GM18520 (cell line): Measurements from ENCODE around the gene LDLRAD4.
"Not testable (repeated sequence)": the region's sequence is repeated elsewhere in the genome, so short reads cannot be mapped to it uniquely, and the experiment has no call there.

Experiments
- ATAC-seq: cut with Tn5 transposase; IDR thresholded peaks from one replicate; pipeline ENCODE4 v1.9.1; 2021; ENCODE audit not compliant: unreplicated experiment

Gene LDLRAD4

GRCh38 chr18:13684546-13684945, 466.0 kb downstream of the LDLRAD4 start:
- ATAC-seq, result no peak

DNA sequence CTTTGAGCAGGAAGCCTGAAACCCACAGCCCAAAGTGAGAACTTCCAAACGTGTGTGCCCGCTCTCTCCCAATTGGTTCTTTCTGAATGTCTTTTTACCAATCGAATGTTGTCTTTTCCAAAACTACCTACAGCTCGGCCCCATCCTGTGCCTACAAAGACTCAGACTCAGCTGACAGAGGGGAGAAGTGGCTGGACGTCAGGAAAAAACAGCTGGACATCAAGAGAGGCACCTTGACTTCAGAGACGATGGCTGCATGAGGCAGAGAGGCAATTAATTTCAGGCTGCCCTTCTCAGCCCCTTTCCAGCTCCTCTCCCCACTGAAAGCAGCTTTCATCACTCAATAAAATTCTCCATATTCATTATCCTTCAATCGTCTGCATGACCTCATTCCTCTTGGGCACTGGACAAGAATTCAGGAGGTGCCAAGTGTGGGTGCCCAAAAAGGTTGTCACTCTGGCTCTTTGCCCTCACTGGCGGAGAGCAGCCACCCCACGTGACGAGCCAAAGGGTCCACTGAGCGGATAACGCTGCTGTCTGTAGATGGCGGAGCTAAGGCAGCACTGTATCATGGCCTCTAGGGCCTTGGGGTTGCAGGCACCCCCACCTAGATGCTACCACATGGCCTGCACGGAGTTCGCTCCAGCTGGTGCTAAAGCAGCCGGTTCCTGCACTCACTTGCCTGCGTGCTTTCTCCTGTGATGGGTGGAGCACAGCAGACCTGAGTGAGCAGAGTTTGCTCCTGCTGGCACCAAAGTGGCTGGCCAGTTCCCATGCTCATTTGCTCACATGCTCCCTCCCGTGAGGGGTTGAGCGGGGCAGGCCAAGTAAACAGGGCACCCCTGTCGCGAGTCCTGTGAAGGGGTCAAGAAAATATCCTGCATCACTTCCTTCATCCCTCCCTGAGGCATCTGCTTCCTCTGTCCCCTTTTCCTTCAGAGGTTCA, 469.9 kb downstream of the LDLRAD4 start:
- no peak for ATAC-seq

- not testable (repeated sequence) for ATAC-seq
Observed at GRCh38 chr18:13690060-13690459, 471.5 kb downstream of the LDLRAD4 start.

GRCh38 chr18:13695337-13695736, 476.8 kb downstream of the LDLRAD4 start:
- ATAC-seq, result not testable (repeated sequence)

DNA sequence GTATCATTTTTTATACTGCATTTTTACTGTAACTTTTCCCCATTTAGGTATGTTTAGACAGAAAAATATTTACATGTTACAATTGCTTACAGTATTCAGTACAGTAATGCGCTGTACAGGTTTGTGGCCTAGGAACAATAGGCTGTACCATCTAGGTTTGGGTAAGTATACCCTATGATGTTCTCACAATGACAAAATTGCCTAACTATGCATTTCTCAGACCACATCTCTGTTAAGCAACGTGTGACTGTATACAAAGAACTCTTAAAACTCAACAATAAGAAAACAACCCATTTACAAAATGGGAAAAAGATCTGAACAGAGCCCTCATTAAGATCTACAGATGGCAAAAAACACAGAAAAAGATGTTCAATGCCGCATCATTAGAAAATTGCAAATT, 478.4 kb downstream of the LDLRAD4 start:
- no peak for ATAC-seq

- no peak for ATAC-seq
Observed at GRCh38 chr18:13700153-13700552, 481.6 kb downstream of the LDLRAD4 start.
